NCI-H69 (cell line): ENCODE measurements around the gene PARVA.

ENCODE experiments used
- DNase-seq: peaks from one replicate; lab custom pipeline; 2025; lab: John Stamatoyannopoulos, UW

PARVA gene

DNA sequence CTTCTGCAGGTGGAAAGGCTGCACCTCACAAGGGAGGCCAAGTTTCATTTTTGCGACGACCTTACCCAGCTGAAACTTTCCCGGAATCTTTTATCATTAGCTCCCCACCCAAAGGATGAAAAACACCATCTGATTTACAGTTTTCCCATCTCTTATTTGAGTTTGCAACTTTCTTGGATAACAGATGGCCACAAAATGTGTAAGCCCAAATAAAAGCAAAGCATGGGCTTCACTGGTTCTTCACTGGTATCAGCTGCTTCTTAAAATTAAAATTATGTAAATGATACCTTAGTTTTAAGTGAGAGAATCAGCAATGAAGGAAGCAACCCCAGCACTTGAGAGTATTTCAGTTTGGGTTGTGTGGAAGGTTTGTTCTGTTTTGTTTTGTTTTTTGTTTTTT is 55.8 kb downstream of the PARVA start:
- DNase-seq: no peak

DNA sequence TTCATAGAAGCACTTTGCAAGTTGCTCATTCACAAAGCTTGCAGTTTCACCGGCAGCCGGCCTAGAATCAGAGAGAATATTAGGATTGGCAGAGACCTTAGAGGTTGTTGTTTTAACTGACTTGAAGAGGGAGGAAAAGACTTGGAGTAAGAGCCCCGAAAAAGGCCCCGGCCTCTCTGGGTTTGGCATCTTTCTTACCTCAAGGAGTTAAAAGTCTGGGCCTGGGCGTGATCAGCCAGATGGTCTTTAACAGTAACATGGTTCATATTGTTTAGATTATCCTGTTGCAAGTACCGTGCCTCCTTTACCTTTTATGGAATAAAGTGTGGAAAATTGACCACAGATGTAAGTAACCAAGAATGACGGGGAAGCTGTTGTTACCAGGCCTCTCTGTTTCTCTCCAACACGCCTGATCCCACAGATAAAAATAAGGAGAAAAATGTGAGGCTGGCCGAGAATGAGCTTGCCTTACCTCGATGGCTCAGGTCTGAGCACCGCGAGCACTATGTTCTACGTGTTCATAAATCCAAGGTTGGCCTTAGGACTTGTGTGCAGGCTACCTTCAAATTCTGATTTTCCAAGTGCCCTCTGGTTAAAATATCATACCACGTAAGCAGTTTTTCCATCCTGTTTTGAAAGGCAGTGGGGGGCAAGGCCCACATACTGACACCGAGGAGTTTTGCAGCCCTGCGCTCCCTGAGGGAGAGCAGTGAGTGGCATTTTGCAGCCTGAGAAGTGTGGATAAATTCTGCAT is 56.4 kb downstream of the PARVA start:
- no peak for DNase-seq

DNA sequence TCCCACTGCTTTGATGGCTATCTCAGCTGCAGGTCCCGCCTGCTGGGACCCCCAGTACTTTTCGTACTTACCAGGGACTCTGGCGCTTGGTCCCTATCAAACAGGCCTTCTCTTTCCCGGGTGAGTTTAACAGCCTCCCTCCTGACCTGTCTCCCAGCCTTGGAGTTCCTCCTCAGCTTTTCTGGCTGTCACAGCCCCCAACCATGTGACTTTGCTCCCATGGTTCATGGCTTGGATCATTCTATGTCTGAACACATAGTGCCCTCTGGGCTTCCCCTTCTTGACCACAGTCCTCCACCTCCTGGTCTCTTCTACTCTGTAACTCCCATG is 56.9 kb downstream of the PARVA start:
- DNase-seq: no peak

DNA sequence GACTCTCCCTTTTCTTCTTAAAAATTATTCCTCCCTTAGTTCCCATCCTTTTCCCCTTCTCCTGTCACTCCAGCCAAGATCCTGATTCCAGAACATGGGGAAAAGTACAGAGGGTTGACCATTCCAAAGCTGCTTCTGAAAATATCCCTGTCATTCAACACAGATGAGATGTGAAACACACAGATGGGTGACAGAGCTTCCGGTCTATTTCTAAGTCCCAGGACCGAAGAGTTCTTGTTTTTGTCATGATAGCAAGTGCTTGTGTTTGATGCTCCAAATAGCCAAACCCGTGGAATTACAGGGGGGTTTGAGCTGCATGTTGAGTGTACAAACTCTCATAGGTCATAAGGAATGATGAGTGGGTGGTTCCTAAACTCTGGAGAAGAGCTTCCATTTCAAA is 57.9 kb downstream of the PARVA start:
- no peak for DNase-seq

DNA sequence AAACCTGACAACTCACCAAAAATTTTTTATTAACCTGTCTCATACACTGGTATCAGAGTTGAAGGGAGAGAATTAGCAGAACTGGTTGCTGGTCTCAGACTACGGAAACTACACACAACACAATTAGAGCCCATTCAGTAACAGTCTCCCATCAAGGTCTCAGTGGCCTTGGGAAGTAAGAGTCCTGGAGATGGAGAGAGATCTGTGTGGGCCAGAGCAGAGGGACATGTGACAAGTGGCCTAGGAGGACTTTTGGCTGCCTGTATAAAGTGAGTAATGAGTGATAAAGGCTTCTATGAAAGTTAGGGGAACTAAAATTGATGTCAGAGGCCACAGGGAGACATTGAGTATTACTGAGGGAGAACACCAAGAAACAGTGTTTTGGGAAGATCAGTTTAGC is 58.9 kb downstream of the PARVA start:
- DNase-seq: no peak

DNA sequence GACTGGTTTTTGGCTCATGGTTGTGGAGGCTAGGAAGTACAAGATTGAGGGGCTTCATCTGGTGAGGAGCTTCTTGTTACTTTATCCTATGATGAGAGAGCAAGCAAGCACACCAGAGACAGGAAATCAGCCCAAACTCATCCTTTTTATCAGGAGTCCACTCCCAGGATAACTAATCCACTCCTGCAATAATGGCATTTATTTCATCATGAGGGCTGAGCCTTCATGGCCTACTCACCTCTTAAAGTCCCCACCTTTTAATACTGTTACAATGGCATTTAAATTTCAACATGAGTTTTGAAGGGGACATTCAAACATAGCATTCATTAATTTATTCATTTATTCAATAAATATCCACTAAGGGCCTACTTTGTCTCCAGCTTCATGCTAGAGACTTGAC is 60.9 kb downstream of the PARVA start:
- DNase-seq: no peak

DNA sequence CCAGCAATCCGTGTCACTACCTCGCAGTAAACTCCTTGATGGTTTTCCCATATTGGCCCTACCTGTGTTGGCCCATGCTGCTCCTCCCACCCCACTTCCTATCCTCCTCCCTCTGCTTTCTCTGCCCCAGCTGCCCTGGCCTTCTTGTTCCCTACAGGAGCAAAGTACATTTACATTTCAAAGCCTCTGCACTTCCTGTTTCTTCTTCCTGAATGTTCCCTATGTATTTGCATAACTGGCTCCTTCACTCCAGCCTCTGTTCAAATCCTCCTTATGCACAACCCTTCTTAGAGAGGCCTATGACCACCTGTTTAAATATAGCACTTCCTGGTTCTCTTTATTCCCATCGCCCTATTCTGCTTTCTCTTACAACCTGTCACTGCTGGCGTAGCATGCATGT is 62.2 kb downstream of the PARVA start:
- DNase-seq: peak; percentile 67

DNA sequence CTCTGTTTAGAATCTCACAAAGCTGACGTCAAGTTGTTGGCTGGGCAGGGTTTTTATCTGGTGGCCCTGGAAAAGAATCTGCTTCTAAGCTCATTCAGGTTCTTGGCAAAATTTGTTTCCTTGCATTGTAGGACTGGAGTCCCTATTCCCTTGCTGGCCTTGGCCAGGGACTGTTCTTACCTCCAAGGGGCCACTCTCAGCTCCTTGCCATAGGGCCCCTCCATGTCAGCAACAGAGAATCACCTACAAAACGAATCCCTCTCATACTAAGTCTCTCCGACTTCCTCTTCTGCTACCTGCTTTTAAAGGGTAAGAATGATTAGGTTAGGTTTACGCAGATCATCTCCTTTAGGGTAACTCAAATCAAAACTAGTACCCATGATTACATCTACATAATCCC is 63.2 kb downstream of the PARVA start:
- no peak for DNase-seq

DNA sequence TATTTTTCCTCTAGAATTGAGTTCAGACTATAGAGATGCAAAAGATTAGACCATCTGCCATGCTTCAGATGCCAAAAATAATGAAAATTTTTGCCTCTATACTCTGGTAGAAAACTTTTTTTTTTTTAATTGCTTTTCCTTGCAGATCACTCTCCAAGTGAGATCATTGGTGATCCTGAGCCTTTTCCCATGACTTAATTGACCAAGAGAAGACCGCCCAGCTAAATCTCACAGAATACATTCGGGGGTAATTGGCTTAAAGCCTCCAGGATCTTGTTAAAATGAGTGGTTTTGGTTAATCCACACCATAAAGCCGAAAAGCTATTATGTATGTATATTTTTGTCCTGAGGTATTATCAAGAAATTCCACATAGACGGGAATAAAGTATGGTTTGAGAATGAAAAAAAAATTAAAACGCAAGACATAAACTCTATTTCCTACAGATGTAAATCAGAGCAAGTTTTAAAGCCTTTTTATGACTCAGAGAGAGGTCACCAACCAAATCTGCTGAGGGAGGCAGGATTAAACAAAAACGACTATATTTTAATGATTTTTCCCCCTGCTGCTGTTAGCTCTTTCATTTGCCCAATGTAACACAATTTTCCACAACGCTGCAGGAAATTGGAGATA is 64.0 kb downstream of the PARVA start:
- no peak for DNase-seq

DNA sequence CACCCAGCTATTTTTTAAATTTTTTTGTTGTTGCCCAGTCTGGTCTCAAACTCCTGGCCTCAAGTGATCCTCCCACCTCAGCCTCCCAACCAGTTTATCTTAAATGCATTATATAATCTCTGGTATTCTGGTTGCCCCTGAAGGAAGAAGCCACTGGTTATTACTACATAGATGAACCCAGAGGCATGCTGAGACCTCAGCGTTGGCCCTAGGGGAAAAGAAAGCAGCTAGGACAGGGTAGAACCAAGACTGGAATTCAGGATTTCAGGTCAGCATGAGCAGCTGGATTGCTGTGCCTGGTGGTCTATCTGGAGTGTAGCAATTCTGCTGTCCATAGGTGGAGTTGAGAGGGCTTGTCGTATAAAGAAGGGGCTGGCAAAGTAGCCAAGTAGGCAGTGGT is 67.2 kb downstream of the PARVA start:
- no peak for DNase-seq

DNA sequence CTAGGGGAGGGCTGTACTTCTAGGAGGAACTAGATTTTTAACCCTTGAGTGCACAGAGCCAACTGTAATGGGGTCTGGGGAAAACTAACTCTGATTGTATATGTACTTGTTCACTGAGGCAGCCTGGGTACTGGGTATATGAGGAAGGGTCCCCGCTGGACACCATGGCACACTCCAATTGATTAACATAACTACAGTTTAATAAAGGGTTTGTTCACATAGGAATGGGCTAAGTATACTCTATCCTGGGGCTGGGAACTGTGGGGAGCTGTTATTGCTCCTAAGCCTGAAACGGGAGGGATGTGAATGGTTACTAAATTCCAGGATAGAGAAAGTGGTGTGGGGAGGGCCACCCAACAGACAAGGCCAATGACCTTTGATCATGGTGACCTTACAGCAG is 67.6 kb downstream of the PARVA start:
- no peak for DNase-seq

DNA sequence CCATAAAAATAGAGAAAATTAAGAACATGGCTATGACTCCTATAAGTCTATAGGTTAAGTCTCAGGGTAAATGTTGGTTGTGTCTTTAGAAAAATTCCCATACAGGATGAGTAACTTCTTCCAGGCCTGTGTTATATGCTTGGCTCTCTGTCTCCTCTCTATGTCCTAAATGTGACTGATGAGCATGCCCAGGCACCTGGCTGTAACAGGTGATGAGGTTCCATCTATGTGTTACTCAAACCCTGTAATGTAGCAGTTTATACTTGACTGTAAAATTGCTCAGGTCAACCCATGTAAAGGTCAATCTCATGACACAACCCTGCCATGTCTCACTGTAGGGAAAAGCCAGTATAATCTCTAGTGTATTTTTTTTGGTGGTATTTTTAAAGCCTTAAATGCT is 69.5 kb downstream of the PARVA start:
- DNase-seq: no peak

DNA sequence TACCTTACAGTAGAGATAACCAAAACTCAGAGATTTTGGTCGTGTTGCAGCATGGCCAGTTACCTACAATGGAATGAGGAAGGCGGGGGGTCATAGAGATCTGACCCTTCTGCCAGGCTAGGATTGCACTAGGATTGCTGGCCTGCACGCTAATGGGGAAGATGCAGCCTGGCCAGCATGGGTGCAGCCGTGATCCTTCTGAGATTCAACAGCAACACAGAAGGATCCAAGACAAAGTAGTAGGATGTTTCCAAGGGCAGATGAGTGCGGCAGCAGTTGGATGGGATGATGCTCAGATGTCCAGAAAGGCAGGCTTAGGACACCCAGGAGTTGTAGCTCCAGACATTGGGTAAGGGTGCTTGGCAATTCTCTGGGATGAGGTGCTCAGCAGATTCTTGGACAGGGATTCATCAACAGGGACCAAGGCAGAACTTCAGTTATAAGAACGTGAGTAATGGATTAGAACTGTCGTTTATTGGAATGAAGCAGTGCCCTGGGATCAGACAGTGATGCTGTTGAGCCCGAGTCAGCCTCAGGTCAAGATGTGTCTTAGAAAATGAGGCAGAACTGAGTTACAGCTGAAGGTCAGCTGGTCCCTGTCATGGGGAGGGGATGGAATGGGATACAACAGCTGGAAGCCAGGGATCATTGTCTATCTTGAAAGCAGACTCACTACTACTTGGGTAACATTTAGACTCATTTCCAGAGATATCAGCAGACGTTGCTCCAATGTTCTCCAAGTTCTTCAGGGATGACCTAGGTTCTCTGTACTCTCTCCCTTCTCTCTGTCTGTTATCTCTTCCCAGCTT is 71.0 kb downstream of the PARVA start:
- DNase-seq: no peak

DNA sequence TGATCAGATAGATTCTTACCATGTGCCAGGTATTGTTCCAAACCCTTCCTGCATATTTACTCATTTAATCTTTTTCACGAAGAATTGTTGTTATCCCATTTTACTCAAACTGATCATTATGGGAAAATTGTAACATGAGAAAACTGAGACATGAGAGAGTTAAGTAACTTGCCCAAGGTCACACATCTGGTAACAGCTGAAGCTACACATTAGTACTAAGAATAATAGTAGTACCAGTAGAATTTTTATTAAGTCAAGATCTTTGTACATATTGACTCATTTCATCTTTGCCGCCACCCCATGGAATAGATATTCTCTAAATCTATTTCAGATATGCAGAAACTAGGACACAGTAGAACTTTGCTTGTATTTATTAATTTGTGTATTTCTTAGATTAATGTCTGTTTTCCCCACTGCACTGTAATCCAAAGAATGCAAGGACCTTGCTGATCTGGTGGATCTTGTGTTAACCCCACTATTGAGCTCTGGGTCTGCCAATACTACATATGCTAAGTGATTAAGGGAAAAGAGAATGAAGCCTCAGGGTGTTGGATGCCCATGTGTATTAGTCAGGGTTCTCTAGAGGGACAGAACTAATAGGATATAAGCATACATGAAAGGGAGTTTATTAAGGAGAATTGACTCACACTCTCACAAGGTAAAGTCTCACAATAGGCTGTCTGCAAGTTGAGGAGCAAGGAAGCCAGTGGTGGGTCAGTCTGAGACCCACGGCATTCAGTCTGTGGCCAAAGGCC is 72.8 kb downstream of the PARVA start:
- no peak for DNase-seq

DNA sequence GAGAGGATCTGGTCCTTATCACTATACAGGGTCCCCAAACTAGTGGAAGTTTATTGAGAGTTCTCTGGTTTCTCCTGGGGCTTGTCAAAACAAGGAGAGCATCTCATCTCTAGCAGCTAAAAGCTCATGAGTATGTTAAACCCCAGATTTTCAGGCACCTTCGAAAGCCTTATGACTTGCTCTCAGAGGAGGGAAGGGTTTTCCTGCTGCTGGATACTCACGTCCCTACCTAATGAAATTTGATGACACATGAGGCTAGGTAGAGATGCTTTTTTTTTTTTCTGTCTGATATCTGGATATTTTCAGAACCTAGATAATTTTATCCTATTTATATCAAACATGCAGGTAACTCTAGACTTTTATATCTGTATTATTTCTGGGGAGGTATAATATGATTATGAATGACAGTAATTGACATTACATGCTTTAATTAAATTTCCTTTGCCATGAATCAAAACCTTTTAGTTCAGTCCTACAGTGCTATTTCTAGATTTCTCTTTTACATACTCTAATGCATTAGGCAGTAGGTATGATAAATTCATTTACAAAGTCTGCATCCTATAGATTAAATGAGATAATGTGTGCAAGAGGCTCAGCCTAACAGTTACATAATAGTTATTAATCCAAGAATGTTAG is 73.9 kb downstream of the PARVA start:
- DNase-seq: no peak

DNA sequence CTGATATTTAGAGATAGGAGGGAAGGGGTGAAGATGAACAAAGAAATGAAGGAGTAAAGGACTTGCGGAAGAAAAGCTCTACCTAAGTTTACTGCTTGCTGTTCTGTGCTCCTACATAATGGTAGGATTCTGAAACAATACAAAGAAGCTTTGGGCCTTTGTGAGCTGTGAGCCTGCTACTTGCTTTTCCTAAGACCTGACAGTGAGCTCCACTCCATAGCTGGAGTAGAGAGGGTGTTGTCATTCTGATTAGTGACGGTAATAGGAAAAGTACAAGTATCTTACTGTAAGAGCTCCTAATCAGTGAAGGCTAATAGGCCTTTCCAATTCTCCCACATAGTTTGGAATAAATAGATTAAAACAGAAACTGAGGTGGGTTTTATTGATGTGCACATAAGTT is 75.9 kb downstream of the PARVA start:
- no peak for DNase-seq

DNA sequence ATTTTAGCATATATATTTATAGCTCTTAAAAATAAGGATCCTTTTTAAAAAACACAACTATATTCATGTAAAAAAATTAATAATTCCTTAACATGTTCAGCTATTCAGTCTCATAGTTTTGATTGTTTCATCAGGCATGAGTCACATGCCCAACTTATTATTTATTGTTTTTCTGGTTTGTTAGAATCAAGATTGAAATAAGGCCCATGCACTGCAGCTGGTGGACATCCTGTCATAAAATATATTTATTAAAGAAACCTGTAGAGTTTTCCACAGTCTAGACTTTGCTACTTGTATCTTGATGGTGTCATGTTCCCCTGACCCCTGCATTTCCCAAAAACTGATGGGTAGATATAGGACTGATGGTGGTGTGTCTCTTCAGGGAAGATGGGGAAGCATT is 77.4 kb downstream of the PARVA start:
- DNase-seq: no peak

DNA sequence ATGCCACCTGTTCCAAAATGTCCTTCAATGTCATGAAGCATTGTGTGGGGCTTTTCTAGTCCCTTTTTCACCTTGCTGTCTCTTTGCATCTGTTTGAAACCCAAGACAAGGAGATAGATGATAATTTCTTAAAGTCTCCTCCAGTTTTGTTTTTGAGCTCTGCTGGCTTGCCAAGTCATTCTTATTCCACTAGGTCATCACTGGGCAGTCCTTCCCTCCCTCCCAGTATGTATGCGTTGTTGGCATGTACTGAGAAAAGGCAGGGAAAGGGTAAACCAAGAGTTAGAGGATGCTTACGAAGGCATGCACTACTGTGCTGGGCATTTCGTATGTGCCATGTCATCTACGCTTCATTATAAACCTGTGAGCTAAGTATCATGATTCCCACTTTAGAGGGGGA is 78.6 kb downstream of the PARVA start:
- DNase-seq: no peak

DNA sequence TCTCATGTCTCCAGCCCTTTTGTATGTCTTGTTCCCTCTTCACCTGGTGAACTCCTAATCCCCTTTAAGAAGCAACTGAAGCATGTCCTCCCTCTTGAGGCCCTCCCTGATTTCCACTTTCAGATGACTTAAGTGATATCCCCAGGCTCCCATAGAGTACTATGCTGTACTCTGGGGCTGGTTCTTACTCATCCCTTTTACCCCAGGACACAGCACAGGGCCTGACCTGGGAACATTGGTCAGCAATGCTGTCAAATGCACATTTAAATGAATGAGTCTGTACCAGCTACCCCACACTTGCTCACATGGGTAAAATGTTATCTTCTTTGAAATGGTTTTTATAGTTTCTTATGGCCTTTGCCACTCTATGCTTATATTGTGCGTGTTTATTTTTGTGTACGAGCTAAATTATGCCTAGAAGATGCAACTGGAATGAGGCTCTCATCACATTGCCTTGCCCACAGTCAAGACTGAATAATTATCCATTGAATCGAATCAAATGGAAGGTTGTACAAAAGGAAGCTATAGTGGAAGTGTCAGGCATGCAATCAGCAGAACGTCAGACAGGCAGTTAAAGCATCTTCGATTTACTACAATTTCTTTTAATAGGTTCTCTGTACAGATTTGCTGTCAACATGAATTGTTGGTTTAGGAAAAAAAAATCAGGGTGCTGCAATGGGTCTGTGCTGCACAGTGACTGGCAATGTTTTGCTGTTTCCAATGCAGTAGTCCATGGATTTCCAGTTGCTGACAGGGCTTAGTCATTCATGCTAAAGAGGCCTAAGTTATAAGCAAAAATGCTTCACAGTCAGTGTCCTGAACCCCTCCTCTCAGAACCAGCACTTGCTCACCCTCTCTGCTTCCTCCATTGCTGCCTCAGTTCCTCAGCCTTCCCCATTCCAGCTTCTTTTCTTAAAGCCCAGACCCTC is 79.5 kb downstream of the PARVA start:
- DNase-seq: no peak

DNA sequence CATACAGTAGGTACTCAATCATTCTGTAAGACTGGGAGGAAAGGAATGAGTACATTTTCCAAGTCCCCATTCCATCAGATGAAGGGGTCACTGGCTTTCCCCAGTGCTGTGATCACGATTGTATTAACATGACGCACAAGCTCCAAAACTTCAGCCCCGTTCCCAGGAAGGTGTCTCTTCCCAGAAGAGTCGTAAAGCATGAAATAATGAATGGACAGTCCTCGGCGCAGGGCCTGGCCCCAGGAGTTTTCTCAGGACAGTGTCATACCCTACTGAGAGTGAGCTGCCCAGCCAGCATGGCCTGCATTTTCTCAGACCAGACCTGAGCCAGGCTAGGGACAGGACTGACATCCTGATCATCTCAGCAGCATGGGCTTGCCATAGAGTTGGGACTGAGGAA is 80.7 kb downstream of the PARVA start:
- DNase-seq: no peak

DNA sequence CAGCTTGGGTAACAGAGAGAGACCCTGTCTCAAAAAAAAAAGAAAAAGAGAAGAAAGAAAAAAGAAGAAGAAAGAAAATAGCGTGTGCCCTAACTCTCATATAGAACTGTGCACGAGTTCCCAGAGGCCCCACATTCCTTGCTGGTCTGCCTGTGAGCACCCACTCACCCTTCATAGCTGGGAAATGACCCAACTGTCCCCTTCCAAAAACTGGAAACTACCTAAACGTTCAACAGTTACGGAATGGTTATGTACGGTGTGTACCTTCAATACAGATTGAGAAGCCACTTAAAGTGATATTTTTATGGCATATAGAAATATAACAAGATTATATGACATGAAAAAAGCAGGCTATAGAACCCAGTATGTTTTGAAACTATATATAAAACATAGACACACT is 82.0 kb downstream of the PARVA start:
- no peak for DNase-seq
